ENCODE data around the gene ULBP1.
"Not testable (repeated sequence)": the region's sequence is repeated elsewhere in the genome, so short reads cannot be mapped to it uniquely, and the experiment has no call there.

The ULBP1 gene

DNA sequence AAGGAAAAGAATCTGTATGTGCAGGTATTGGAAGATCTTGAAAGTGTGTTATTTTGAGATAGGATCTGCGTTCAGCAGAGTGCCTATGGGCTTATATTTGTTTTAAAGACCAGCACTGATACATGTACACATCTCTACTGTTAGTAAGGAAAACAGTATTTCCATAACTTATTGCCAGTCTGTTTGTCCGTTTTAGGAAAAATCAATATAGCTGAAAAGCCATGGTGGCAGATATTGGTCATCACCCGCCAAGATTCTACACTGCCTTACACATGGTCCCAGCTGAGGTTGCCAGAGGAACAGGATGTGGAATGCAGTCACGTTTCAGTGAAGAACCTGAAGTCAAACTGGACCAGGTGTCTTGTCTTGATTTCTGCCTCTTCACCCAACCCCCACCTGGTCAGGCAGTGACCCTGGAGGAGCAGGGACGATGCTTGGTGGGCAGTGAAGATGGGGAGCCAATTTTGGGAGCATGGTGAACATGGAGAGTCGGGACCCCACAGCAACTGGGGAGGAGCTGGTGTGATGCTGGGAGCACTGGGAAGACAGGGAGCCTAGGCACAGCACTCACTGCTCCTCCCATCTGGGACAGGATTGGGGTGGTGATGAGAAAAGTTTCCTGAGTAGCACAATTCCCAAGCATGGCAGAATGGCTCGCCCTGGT lies 8.0 kb upstream of the ULBP1 start:
- H3K4me1 ChIP-seq; H3K9me3 ChIP-seq; H3K27ac ChIP-seq; H3K4me3 ChIP-seq; DNase-seq; H3K36me3 ChIP-seq; intact Hi-C loops (cut with DNase I; ENCODE audit: low total_unique reads): not testable (repeated sequence)
- peaks cover 0 to 78% of the 10 kb centered on the region in 2 donors for H3K27me3 ChIP-seq

- H3K9me3 ChIP-seq, result not testable (repeated sequence)
- H3K27me3 ChIP-seq, result peaks cover 0 to 77% of the 10 kb centered on the region in 2 donors
These were observed 5.6 kb upstream of the ULBP1 start for GRCh38 chr6:149958124-149958523.

GRCh38 chr6:149959806-149960205 lies 3.9 kb upstream of the ULBP1 start:
- intact Hi-C loops (cut with DNase I; ENCODE audit: low total_unique reads), result not testable (repeated sequence)
- peaks cover 0 to 77% of the 10 kb centered on the region in 2 donors for H3K27me3 ChIP-seq

More at GRCh38 chr6:149958124-149958523, 5.6 kb upstream of the ULBP1 start:
- H3K4me3 ChIP-seq; intact Hi-C loops (cut with DNase I; ENCODE audit: low total_unique reads); DNase-seq; H3K27ac ChIP-seq; H3K36me3 ChIP-seq; H3K4me1 ChIP-seq: not testable (repeated sequence)

GRCh38 chr6:149960488-149960887 lies 3.3 kb upstream of the ULBP1 start:
- no peak for TF ChIP-seq CTCF (IDR thresholded peaks at IDR 0.05)
- Histone ChIP-seq H3K4me3 (no peak overlapping the region), H3K9me3 (no peaks in the 10 kb centered on the region), H3K27me3 (peaks cover 0 to 78% of the 10 kb centered on the region in 2 donors), H3K27ac (no peak overlapping the region), H3K4me1 (peaks cover 0 to 27% (median 26%) of the 10 kb centered on the region in 4 donors), H3K36me3 (no peaks in the 10 kb centered on the region)
- DNase-seq, result no peak
- intact Hi-C loops (cut with DNase I; ENCODE audit: low total_unique reads), result no loop called here

More at GRCh38 chr6:149959806-149960205, 3.9 kb upstream of the ULBP1 start:
- not testable (repeated sequence) for DNase-seq, H3K27ac ChIP-seq, H3K4me3 ChIP-seq, H3K36me3 ChIP-seq, H3K9me3 ChIP-seq
- H3K4me1 ChIP-seq, result peaks cover 0 to 20% (median 19%) of the 10 kb centered on the region in 4 donors

DNA sequence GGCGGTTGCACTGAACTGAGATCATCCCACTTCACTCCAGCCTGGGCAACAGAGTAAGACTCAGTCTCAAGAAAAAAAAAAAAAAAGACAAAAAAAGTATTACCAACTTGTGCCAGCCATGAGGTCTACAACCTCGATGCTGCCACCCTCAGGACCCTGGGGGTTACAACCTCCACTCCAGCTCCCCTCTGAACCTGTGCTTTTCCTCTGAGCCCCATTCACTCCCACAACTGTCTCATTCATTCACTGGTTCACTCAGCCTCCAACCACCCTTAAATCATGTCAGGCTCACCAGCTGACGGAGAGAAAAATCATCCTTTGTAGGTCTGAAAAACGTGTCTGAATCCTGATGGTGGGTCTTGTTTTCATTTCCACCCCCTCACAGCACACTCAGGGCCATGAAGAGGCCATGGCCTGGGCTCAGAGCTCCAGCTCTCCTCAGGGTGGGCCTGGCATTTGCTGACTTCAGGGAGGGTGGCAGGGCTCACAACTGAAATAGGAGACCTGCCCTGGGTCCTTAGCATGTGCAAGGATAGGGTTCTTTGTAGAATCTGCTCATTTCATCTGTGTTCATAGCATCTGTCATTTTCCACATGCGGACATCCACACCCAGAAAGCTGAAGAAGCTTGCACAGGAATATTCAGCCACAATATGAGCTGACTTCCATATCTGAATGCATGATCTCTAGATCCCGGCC lies 1.9 kb upstream of the ULBP1 start:
- H3K4me3 ChIP-seq, result no peak overlapping the region
- DNase-seq, result no peak
- no peak for TF ChIP-seq CTCF (IDR thresholded peaks at IDR 0.05)
- peaks cover 0 to 78% of the 10 kb centered on the region in 2 donors for H3K27me3 ChIP-seq
- no peaks in the 10 kb centered on the region for H3K36me3 ChIP-seq
- no peaks in the 10 kb centered on the region for H3K9me3 ChIP-seq
- intact Hi-C loops (cut with DNase I; ENCODE audit: low total_unique reads), result loop anchor here (2.0 kb wide), 1 partner anchor 23 kb away; no protein-coding TSS in a partner anchor
- no peak overlapping the region for H3K27ac ChIP-seq
- peaks cover 0 to 28% (median 26%) of the 10 kb centered on the region in 4 donors for H3K4me1 ChIP-seq

DNA sequence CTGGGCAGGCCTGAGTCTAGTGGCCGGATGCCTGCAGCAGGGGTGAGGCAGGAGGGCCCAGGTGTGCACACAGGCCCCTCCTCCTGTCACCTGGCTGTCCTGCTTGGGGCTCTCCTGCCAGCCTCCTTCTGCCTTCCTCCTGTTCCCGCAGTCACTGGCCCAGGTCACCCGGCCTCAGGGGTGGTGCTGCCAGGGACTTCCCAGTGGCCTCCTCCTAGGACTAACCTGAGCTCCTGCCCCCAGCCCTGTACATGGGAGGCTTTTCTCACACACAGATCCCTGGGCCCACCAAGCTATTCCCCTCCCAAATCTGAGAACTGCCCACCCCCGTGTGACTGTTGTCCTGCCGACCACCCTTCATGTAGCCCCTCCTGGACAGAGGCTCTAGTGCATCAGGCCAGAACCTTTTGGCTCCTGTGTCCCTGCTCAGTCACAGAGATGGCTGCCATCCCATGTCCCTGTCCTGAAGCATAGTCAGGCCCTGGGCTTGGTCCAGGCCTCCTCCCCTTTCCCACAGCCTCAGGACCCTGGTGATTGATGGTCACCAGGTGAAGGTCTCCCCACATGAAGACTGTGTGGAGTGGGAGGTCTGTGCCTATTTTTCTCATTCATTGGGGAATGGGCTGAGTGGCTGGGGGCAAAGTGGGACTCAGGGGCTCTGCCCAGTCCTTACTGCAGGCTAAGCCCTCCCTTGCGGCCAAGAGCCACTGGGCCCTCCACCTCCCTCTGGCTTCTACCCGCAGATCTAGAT lies 1.1 kb upstream of the ULBP1 start:
- no peaks in the 10 kb centered on the region for H3K9me3 ChIP-seq
- H3K27me3 ChIP-seq, result peaks cover 0 to 80% of the 10 kb centered on the region in 2 donors
- H3K4me3 ChIP-seq, result no peak overlapping the region
- H3K4me1 ChIP-seq, result peaks cover 0 to 28% (median 26%) of the 10 kb centered on the region in 4 donors
- intact Hi-C loops (cut with DNase I; ENCODE audit: low total_unique reads), result loop anchor here (2.0 kb wide), 1 partner anchor 24 kb away; no protein-coding TSS in a partner anchor
- H3K27ac ChIP-seq, result no peak overlapping the region
- H3K36me3 ChIP-seq, result no peaks in the 10 kb centered on the region
- no peak for TF ChIP-seq CTCF (IDR thresholded peaks at IDR 0.05)
- DNase-seq, result no peak

DNA sequence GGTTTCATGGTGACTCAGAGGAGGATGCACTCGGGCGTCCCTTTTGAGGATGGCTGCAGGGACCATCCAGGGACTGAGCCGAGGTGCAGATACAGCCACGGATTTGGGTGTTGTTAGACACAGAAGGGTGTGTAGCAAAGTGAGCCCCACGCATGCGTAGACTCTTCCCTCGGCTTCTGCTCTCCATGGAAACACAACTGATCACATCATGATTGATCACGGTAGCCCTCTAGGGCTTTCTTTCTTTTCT lies 606 bp upstream of the ULBP1 start:
- TF ChIP-seq CTCF (IDR thresholded peaks at IDR 0.05), result no peak
- H3K4me3 ChIP-seq, result peak overlapping the region; percentile 45 to 54
- H3K27ac ChIP-seq, result no peak overlapping the region
- DNase-seq, result no peak
- intact Hi-C loops (cut with DNase I; ENCODE audit: low total_unique reads), result loop anchor here (2.0 kb wide), 1 partner anchor 24 kb away; no protein-coding TSS in a partner anchor
- peaks cover 0 to 79% of the 10 kb centered on the region in 2 donors for H3K27me3 ChIP-seq
- H3K36me3 ChIP-seq, result no peaks in the 10 kb centered on the region
- peaks cover 0 to 28% (median 26%) of the 10 kb centered on the region in 4 donors for H3K4me1 ChIP-seq
- no peaks in the 10 kb centered on the region for H3K9me3 ChIP-seq

Measured in tibial artery (tissue), 4 donors.